GM19193 (cell line): Measurements from ENCODE around the gene BUB3.

Experiments
- POLR2A ChIP-seq: IDR thresholded peaks from 4 replicates; pipeline ENCODE4 v1.6.1; 2011; ENCODE audit not compliant: insufficient read depth, insufficient read length; ENCODE audit errors: extremely low read depth

BUB3 gene

GRCh38 chr10:123146894-123147634 lies 7.1 kb upstream of the BUB3 start:
- TF ChIP-seq POLR2A, result no peak

GRCh38 chr10:123147635-123148413 lies 6.4 kb upstream of the BUB3 start, which contains the start of gene HMX2:
TSS of gene HMX2 (plus strand) at chr10:123148136. CDS start at chr10:123148379, 243 bp downstream.
- TF ChIP-seq POLR2A, result peak; percentile 46

DNA sequence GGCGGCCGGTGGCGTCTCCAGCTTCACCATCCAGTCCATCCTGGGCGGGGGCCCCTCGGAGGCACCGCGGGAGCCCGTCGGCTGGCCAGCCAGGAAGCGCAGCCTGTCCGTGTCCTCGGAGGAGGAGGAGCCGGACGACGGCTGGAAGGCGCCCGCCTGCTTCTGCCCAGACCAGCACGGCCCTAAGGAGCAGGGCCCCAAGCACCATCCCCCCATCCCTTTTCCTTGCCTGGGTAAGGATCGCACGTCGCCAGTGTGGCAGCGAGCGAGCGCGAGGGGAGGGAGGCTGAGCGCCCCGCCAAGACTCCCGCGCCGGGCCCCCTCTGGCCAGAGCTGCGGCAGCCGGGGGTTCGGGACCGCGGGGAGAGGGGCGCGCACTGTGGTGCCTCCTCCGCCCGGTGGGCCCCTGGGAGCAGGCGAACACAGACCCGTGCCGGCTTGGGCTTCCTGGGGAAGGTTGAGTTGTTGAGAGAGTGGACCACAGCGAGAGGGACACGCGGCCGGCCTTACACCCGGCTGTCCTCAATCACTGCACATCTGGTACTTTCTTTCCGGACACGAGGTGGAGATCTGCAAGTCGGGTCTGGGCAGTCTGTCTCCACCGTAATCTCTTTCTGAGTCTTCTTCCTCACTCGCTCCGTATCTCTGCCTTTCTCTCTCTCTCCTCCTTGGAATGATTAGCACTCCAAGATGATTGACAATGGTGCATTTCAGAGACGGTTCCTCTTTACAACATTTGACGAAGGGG lies 5.6 kb upstream of the BUB3 start:
- TF ChIP-seq POLR2A, result no peak

- no peak for TF ChIP-seq POLR2A
Observed at GRCh38 chr10:123149162-123149567, 5.0 kb upstream of the BUB3 start.

GRCh38 chr10:123149568-123150270 lies 4.5 kb upstream of the BUB3 start:
- no peak for TF ChIP-seq POLR2A

DNA sequence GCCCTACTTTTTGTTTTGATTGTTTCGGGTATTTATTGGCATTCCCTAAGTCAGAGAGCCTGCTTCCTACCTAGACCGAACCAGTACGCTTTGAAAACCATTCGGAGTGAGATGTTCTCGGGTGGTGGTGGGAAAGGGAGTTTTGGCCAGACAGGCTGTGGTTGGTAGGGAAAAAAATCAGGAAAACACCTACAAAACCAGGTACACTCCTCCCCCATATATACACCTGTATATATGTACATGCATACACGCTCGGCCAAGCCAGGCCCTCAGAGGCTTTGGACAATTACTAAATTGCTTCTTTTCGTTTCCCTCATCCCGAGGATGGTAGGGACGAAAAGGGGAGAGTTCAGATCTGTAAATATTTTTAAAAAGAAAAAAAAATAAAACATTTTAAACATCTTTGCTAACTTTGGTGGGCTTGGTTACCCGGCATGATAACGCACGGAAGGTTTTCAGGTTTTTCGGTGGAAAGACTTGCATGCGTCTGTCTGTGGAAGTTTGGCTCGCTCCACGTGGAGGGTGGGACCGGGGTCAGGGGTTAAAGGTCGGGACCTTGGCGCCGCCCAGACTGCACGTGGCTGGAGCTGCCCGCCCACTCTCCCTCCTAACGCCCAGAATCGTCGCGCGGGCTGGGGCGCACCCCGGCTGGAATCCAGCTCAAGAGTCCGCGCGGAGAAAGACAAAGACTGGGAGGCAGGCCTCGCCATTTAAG lies 3.8 kb upstream of the BUB3 start:
- TF ChIP-seq POLR2A, result no peak

- no peak for TF ChIP-seq POLR2A
Observed at GRCh38 chr10:123150986-123151736, 3.0 kb upstream of the BUB3 start.

DNA sequence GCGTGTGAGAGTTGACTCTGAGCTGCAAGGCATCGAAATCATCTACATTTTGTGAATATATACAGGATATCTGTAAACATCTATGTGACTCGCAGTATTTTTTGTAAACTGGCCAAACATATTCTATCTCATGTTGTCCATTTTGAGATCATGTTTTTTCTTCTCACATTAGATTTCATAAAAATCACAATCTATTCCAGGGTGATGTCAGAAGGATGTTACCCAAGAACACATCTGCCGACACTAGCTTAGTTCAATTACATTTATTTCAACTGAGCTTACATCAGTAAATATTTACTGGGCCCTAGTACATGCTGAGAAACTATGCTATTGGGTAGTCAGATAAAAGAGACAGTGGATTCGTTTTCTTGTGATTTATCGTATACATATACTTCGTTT lies 2.5 kb upstream of the BUB3 start:
- TF ChIP-seq POLR2A, result no peak

- no peak for TF ChIP-seq POLR2A
Observed at GRCh38 chr10:123153486-123154091, 613 bp upstream of the BUB3 start.

DNA sequence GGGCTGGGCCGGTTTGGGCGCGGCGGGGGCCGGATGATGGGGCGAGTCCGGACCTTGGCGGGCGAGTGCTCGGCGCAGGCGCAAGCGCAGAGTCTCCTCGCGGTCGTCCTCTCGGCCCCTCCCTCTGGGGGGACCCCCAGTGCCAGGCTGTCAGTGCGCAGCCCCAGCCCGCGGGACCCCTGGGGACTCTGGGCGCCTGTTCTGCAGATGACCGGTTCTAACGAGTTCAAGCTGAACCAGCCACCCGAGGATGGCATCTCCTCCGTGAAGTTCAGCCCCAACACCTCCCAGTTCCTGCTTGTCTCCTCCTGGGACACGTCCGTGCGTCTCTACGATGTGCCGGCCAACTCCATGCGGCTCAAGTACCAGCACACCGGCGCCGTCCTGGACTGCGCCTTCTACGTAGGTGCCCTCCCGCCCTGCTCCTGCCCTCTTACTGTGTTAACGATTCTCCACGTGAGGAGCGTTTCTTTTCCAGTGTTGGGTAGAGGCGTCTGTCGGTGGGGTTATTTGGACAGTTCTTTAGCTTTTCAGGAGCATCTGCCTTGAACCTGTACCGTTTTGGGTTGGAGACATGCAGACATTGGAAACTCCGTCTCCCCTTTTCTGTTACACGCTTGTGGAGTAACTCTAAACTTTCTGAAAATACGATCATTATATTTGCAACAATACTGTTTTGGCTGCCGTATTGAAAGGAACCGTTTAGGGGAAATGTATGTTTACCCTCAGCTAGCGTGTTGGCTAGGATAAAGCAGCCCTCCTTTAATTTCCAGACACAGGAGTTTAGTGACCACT lies 706 bp downstream of the BUB3 start:
- TF ChIP-seq POLR2A, result no peak

- no peak for TF ChIP-seq POLR2A
Observed at GRCh38 chr10:123156078-123156477, 1.9 kb downstream of the BUB3 start.

- TF ChIP-seq POLR2A, result no peak
Observed at GRCh38 chr10:123157210-123157609, 3.0 kb downstream of the BUB3 start.

DNA sequence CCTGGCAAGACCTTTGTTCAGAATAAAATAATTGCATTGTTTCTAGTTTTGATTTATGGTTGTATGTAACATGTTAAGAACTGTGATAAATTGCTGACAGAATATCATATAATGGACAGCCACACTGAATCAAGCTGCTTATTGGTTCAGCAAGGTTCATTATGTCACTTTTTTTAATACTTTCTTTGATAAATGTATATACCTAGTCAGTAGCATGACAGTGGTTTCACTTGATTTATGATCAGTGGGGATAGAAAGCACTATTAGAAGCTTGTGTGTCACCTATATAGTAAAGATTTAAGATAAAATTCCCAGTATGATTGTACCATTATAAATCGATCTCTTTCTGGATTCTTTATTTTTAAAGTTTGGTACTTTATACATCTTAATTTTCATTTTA lies 4.5 kb downstream of the BUB3 start:
- TF ChIP-seq POLR2A, result no peak
